Lower leg skin (tissue), 3 donors: ENCODE measurements around the gene ATP5IF1.

ENCODE experiments used
- CTCF ChIP-seq, 3 donors: fragments of 450-650 bp; IDR thresholded peaks; one replicate each; pipeline ENCODE4 v1.5.1; 2016; ENCODE audit warnings: antibody characterized with exemption in 3 of 3, mild to moderate bottlenecking in 3 of 3, moderate library complexity in 2 of 3
- POLR2A ChIP-seq, 2 donors: fragments of 450-650 bp; IDR thresholded peaks; one replicate each; pipeline ENCODE4 v1.6.1; 2016 to 2017; ENCODE audit warnings: antibody characterized with exemption in 2 of 2, mild to moderate bottlenecking in 1 of 2, moderate library complexity in 1 of 2

- no peak for TF ChIP-seq POLR2A (IDR thresholded peaks at IDR 0.05)
- TF ChIP-seq CTCF (IDR thresholded peaks at IDR 0.05): no peak
These were observed 14.0 kb downstream of the ATP5IF1 start for GRCh38 chr1:28249866-28250295.
